DOHH2 (cell line): ENCODE measurements around the gene PIP4K2A.

ENCODE experiments used
- H3F3A ChIP-seq: fragments of 200-600 bp; sonication (generic), shearing (Covaris generic); 2 replicates; pipeline ENCODE4 v1.6.0; 2016; ENCODE audit warnings: antibody characterized with exemption, mild to moderate bottlenecking; ENCODE audit not compliant: control insufficient read depth, insufficient read depth
- H3K27ac ChIP-seq: fragments of 200-600 bp; sonication (generic); 2 replicates; pipeline ENCODE4 v1.5.1; 2014; ENCODE audit warnings: low read depth, mild to moderate bottlenecking, low read length, moderate library complexity
- H3K27me3 ChIP-seq: fragments of 200-600 bp; sonication (generic); 2 replicates; pipeline ENCODE4 v1.6.1; 2014; ENCODE audit warnings: mild to moderate bottlenecking, low read length, mixed read lengths; ENCODE audit not compliant: control insufficient read depth
- H3K36me3 ChIP-seq: fragments of 200-600 bp; sonication (generic); 2 replicates; pipeline ENCODE4 v1.6.1; 2014; ENCODE audit warnings: mild to moderate bottlenecking, low read length, moderate library complexity, mixed read lengths; ENCODE audit not compliant: control insufficient read depth
- H3K4me1 ChIP-seq: fragments of 200-600 bp; sonication (generic); 2 replicates; pipeline ENCODE4 v1.6.1; 2014; ENCODE audit warnings: mild to moderate bottlenecking, low read length, mixed read lengths; ENCODE audit not compliant: control insufficient read depth
- H3K4me2 ChIP-seq: fragments of 200-600 bp; sonication (generic); 2 replicates; pipeline ENCODE4 v1.6.0; 2014; ENCODE audit warnings: mild to moderate bottlenecking, low read length, moderate library complexity
- H3K4me3 ChIP-seq: fragments of 200-600 bp; sonication (generic); 2 replicates; pipeline ENCODE4 v1.5.1; 2014; ENCODE audit warnings: mild to moderate bottlenecking, low read length, mixed read lengths
- H3K79me2 ChIP-seq: fragments of 200-600 bp; sonication (generic); 2 replicates; pipeline ENCODE4 v1.6.1; 2014; ENCODE audit warnings: mild to moderate bottlenecking, low read length, mixed read lengths; ENCODE audit not compliant: control insufficient read depth
- H3K9me2 ChIP-seq: fragments of 200-600 bp; sonication (generic); replicated peaks from 2 replicates; pipeline ENCODE4 v1.6.1; 2014; ENCODE audit warnings: mild to moderate bottlenecking, low read length, mixed read lengths; ENCODE audit not compliant: control insufficient read depth
- H3K9me3 ChIP-seq: fragments of 200-600 bp; sonication (generic); 2 replicates; pipeline ENCODE4 v1.6.1; 2014; ENCODE audit warnings: antibody characterized with exemption, low read length, mixed read lengths; ENCODE audit not compliant: control insufficient read depth, insufficient read depth
- H4K20me1 ChIP-seq: fragments of 200-600 bp; sonication (generic); 2 replicates; pipeline ENCODE4 v1.6.0; 2014; ENCODE audit warnings: low read depth, mild to moderate bottlenecking, antibody characterized with exemption, low read length, moderate library complexity; ENCODE audit not compliant: control insufficient read depth, insufficient read depth
- CTCF ChIP-seq: fragments of 200-600 bp; sonication (generic); IDR thresholded peaks from one replicate; pipeline ENCODE4 v1.5.1; 2014; ENCODE audit warnings: antibody characterized with exemption, mild to moderate bottlenecking, low read depth, low read length; ENCODE audit not compliant: poor library complexity, severe bottlenecking
- EZH2phosphoT487 ChIP-seq: fragments of 200-600 bp; sonication (generic); IDR thresholded peaks from 2 replicates; pipeline ENCODE4 v1.6.1; 2017; ENCODE audit warnings: borderline replicate concordance, mild to moderate bottlenecking, antibody characterized with exemption, low read length, moderate library complexity, mixed read lengths

PIP4K2A gene

GRCh38 chr10:22635650-22636049 is 78.7 kb downstream of the PIP4K2A start:
- Histone ChIP-seq H3K9me2 (no peaks in the 10 kb centered on the region), H3K27me3 (no peaks in the 10 kb centered on the region), H3K27ac (no peak overlapping the region), H3K4me3 (no peak overlapping the region), H3K36me3 (no peaks in the 10 kb centered on the region), H3K4me2 (no peak overlapping the region), H3F3A (0 out of 2 replicates have a peak, but pooled peaks cover 2% of the 10 kb centered on the region), H3K79me2 (peaks cover 97% of the 10 kb centered on the region), H3K4me1 (peaks cover 45% of the 10 kb centered on the region), H3K9me3 (no peaks in the 10 kb centered on the region), H4K20me1 (no peaks in the 10 kb centered on the region; the same call in 1 of the 2 replicates)
- TF ChIP-seq CTCF (no peak), EZH2phosphoT487 (no peak)

GRCh38 chr10:22634606-22635459 is 79.5 kb downstream of the PIP4K2A start:
- Histone ChIP-seq H3K79me2 (peaks cover 98% of the 10 kb centered on the region), H3K4me3 (no peak overlapping the region), H3K4me2 (no peak overlapping the region), H3F3A (0 out of 2 replicates have a peak, but pooled peaks cover 2% of the 10 kb centered on the region), H3K9me3 (no peaks in the 10 kb centered on the region), H3K9me2 (no peaks in the 10 kb centered on the region), H3K36me3 (no peaks in the 10 kb centered on the region), H3K4me1 (peaks cover 53% of the 10 kb centered on the region), H3K27me3 (no peaks in the 10 kb centered on the region), H3K27ac (no peak overlapping the region), H4K20me1 (peaks cover 2% of the 10 kb centered on the region; the same call in 1 of the 2 replicates)
- TF ChIP-seq CTCF (no peak), EZH2phosphoT487 (no peak)

- Histone ChIP-seq H3K4me3 (no peak overlapping the region), H3K27ac (no peak overlapping the region), H3K4me1 (peaks cover 60% of the 10 kb centered on the region), H3K9me2 (no peaks in the 10 kb centered on the region), H3K4me2 (no peak overlapping the region), H3K9me3 (no peaks in the 10 kb centered on the region), H3F3A (0 out of 2 replicates have a peak, but pooled peaks cover 2% of the 10 kb centered on the region), H3K36me3 (no peaks in the 10 kb centered on the region), H4K20me1 (peaks cover 4% of the 10 kb centered on the region; the same call in 1 of the 2 replicates), H3K79me2 (peaks cover 98% of the 10 kb centered on the region), H3K27me3 (no peaks in the 10 kb centered on the region)
- TF ChIP-seq EZH2phosphoT487 (no peak), CTCF (no peak)
Observed at GRCh38 chr10:22634093-22634492, 80.3 kb downstream of the PIP4K2A start.
